IMR-90 (cell line): ENCODE measurements around the gene NR1H2. TPM values are rescaled to one million over a fixed set of nuclear protein-coding genes. Genes with fewer than 3 reads are reported as not detected.

Source experiments
- ATAC-seq: fragments of 200-7000 bp; cut with Tn5 transposase; 2 replicates; pipeline ENCODE4 v1.9.1; 2020; ENCODE audit warnings: low read depth, mild to moderate bottlenecking, moderate library complexity
- BruUV-seq: library from RNA; stranded (reverse); fragments of 400-500 nt; replicated peaks from 2 replicates; lab custom pipeline; 2021; lab: Mats Ljungman, UMichigan
- CTCF ChIA-PET: fragments of 300-600 bp; formaldehyde crosslinking; extraction: SDS; loops from one replicate; lab custom pipeline; 2021; ENCODE audit warnings: antibody characterized with exemption; lab: Yijun Ruan, JAX
- POLR2A ChIA-PET: fragments of 300-600 bp; sonication (Branson Sonifier 250); formaldehyde crosslinking; loops from one replicate; lab custom pipeline; 2022; ENCODE audit warnings: antibody characterized with exemption; ENCODE audit not compliant: unreplicated experiment; lab: Charles Lee
- DNase-seq: peaks from one replicate; pipeline ENCODE4 v3.0.0; 2013
- H2AFZ ChIP-seq: replicated peaks from 2 replicates; pipeline ENCODE3; 2013; ENCODE audit warnings: low read length, mild to moderate bottlenecking; ENCODE audit not compliant: poor library complexity
- H2AK5ac ChIP-seq: 2 replicates; pipeline ENCODE4 v1.6.1; 2013; ENCODE audit warnings: low read depth, low read length, inconsistent platforms
- H2AK9ac ChIP-seq: replicated peaks from 2 replicates; pipeline ENCODE3; 2013; ENCODE audit warnings: mild to moderate bottlenecking, low read depth, low read length, moderate library complexity; ENCODE audit not compliant: poor library complexity
- H2BK120ac ChIP-seq: 2 replicates; pipeline ENCODE4 v1.6.1; 2013; ENCODE audit warnings: low read depth, low read length, inconsistent platforms
- H2BK15ac ChIP-seq: 3 replicates; pipeline ENCODE4 v1.6.1; 2013; ENCODE audit warnings: low read depth, low read length, inconsistent platforms
- H2BK20ac ChIP-seq: 2 replicates; pipeline ENCODE4 v1.6.1; 2013; ENCODE audit warnings: low read depth, mild to moderate bottlenecking, inconsistent platforms, low read length, moderate library complexity
- H2BK5ac ChIP-seq: 2 replicates; pipeline ENCODE4 v1.6.1; 2013; ENCODE audit warnings: mild to moderate bottlenecking, low read depth, low read length, inconsistent platforms; ENCODE audit not compliant: poor library complexity, severe bottlenecking
- H3K14ac ChIP-seq: replicated peaks from 2 replicates; pipeline ENCODE4 v1.6.1; 2013; ENCODE audit warnings: low read depth, low read length, inconsistent platforms
- H3K18ac ChIP-seq: 2 replicates; pipeline ENCODE4 v1.6.1; 2013; ENCODE audit warnings: low read depth, low read length, control low read depth
- H3K23ac ChIP-seq: 2 replicates; pipeline ENCODE4 v1.6.1; 2013; ENCODE audit warnings: low read depth, low read length, inconsistent platforms
- H3K27ac ChIP-seq: 2 replicates; pipeline ENCODE4 v1.5.1; 2013; ENCODE audit warnings: mild to moderate bottlenecking, control low read depth, low read length; ENCODE audit not compliant: insufficient read depth
- H3K27me3 ChIP-seq: 2 replicates; pipeline ENCODE4 v1.6.1; 2013; ENCODE audit warnings: low read length; ENCODE audit not compliant: control insufficient read depth, insufficient read depth
- H3K36me3 ChIP-seq: 2 replicates; pipeline ENCODE4 v1.6.1; 2013; ENCODE audit warnings: low read length, mixed read lengths; ENCODE audit not compliant: control insufficient read depth, insufficient read depth
- H3K4ac ChIP-seq: 2 replicates; pipeline ENCODE4 v1.6.1; 2013; ENCODE audit warnings: low read depth, low read length, inconsistent platforms
- H3K4me1 ChIP-seq: 2 replicates; pipeline ENCODE4 v1.6.1; 2013; ENCODE audit warnings: low read length, mixed read lengths; ENCODE audit not compliant: control insufficient read depth, insufficient read depth
- H3K4me2 ChIP-seq: 2 replicates; pipeline ENCODE4 v1.6.1; 2013; ENCODE audit warnings: low read depth, mild to moderate bottlenecking, control low read depth, low read length, moderate library complexity
- H3K4me3 ChIP-seq: 2 replicates; pipeline ENCODE4 v1.5.1; 2013; ENCODE audit warnings: low read depth, mild to moderate bottlenecking, control low read depth, low read length, moderate library complexity; ENCODE audit not compliant: insufficient read depth
- H3K56ac ChIP-seq: 2 replicates; pipeline ENCODE4 v1.6.1; 2013; ENCODE audit warnings: low read length, inconsistent platforms; ENCODE audit not compliant: insufficient read depth; ENCODE audit errors: extremely low read depth
- H3K79me1 ChIP-seq, 2 experiments: 2 replicates each; pipeline ENCODE4 v1.6.1; 2013; ENCODE audit warnings: low read length in 2 of 2, inconsistent platforms in 1 of 2, low read depth in 1 of 2
- H3K9ac ChIP-seq: 2 replicates; pipeline ENCODE4 v1.6.1; 2013; ENCODE audit warnings: low read depth, low read length, control low read depth
- H3K9me1 ChIP-seq: 2 replicates; pipeline ENCODE4 v1.6.1; 2013; ENCODE audit warnings: low read length, inconsistent platforms; ENCODE audit not compliant: insufficient read depth
- H3K9me3 ChIP-seq: 2 replicates; pipeline ENCODE4 v1.6.1; 2013; ENCODE audit warnings: low read length; ENCODE audit not compliant: control insufficient read depth, insufficient read depth
- H4K20me1 ChIP-seq: 2 replicates; pipeline ENCODE4 v1.6.1; 2013; ENCODE audit warnings: low read length, inconsistent platforms; ENCODE audit not compliant: insufficient read depth
- H4K5ac ChIP-seq: 2 replicates; pipeline ENCODE4 v1.6.1; 2013; ENCODE audit warnings: mild to moderate bottlenecking, low read depth, low read length, control low read depth
- H4K8ac ChIP-seq, 2 experiments: 2 replicates each; pipeline ENCODE4 v1.6.1; 2013; ENCODE audit warnings: low read depth in 2 of 2, low read length in 2 of 2, control low read depth in 1 of 2, inconsistent platforms in 1 of 2
- H4K91ac ChIP-seq: 2 replicates; pipeline ENCODE4 v1.6.1; 2013; ENCODE audit warnings: low read depth, low read length, inconsistent platforms; ENCODE audit not compliant: insufficient read depth
- BHLHE40 ChIP-seq: fragments of 150-350 bp; IDR thresholded peaks from 2 replicates; pipeline ENCODE4 v1.6.1; 2016; ENCODE audit warnings: mild to moderate bottlenecking, low read depth, low read length
- CEBPB ChIP-seq: IDR thresholded peaks from 2 replicates; pipeline ENCODE4 v1.6.1; 2012; ENCODE audit warnings: low read depth, low read length, improper control_type of control experiment
- CHD1 ChIP-seq: IDR thresholded peaks from 2 replicates; pipeline ENCODE4 v1.6.1; 2012; ENCODE audit warnings: low read depth, low read length, improper control_type of control experiment
- CTCF ChIP-seq: conservative IDR thresholded peaks from 2 replicates; pipeline ENCODE4 v1.5.1; 2012; ENCODE audit warnings: mild to moderate bottlenecking, low read depth, low read length, improper control_type of control experiment
- ELK1 ChIP-seq: fragments of 150-350 bp; IDR thresholded peaks from 2 replicates; pipeline ENCODE4 v1.6.1; 2016; ENCODE audit warnings: low read depth, mild to moderate bottlenecking, low read length, moderate library complexity, borderline replicate concordance
- FOS ChIP-seq: fragments of 150-350 bp; IDR thresholded peaks from 2 replicates; pipeline ENCODE4 v1.6.1; 2016; ENCODE audit warnings: low read depth, low read length
- MAFK ChIP-seq: IDR thresholded peaks from 2 replicates; pipeline ENCODE4 v1.6.1; 2012; ENCODE audit warnings: low read depth, low read length, improper control_type of control experiment
- MAZ ChIP-seq: IDR thresholded peaks from 2 replicates; pipeline ENCODE4 v1.6.1; 2012; ENCODE audit warnings: low read depth, mild to moderate bottlenecking, low read length, improper control_type of control experiment, moderate library complexity, borderline replicate concordance
- MXI1 ChIP-seq: IDR thresholded peaks from 2 replicates; pipeline ENCODE4 v1.6.1; 2012; ENCODE audit warnings: low read depth, mild to moderate bottlenecking, low read length, moderate library complexity, borderline replicate concordance
- NFE2L2 ChIP-seq: fragments of 150-350 bp; IDR thresholded peaks from 2 replicates; pipeline ENCODE4 v1.6.1; 2016; ENCODE audit warnings: low read depth, mild to moderate bottlenecking, low read length
- POLR2A ChIP-seq: IDR thresholded peaks from 2 replicates; pipeline ENCODE4 v1.6.1; 2012; ENCODE audit warnings: mild to moderate bottlenecking, low read depth, low read length
- RAD21 ChIP-seq: IDR thresholded peaks from 2 replicates; pipeline ENCODE4 v1.6.1; 2012; ENCODE audit warnings: low read length, improper control_type of control experiment
- RCOR1 ChIP-seq: IDR thresholded peaks from 2 replicates; pipeline ENCODE4 v1.6.1; 2012; ENCODE audit warnings: mild to moderate bottlenecking, low read length, improper control_type of control experiment; ENCODE audit not compliant: insufficient replicate concordance
- RFX5 ChIP-seq: IDR thresholded peaks from 2 replicates; pipeline ENCODE4 v1.8.0; 2012; ENCODE audit warnings: low read depth, mild to moderate bottlenecking, low read length, moderate library complexity
- SMC3 ChIP-seq: fragments of 150-350 bp; IDR thresholded peaks from 2 replicates; pipeline ENCODE4 v1.6.1; 2016; ENCODE audit warnings: low read depth, mild to moderate bottlenecking, antibody characterized with exemption, low read length, moderate library complexity
- USF2 ChIP-seq: fragments of 150-350 bp; IDR thresholded peaks from 2 replicates; pipeline ENCODE4 v1.6.1; 2017; ENCODE audit warnings: mild to moderate bottlenecking, antibody characterized with exemption, low read length, low read depth
- WGBS, 2 experiments: methylation state at CpG; one replicate each; pipeline versions ENCODE4 v1.1.5 to v1.1.7; 2013; ENCODE audit warnings: missing lambda C conversion rate in 2 of 2; ENCODE audit not compliant: insufficient read length in 1 of 2; ENCODE audit errors: extremely low coverage in 2 of 2; 5-methylcytosine and 5-hydroxymethylcytosine counted together
- dilution Hi-C: fragments of 300-500 bp; cut with HindIII; formaldehyde crosslinking; loops from one replicate; pipeline ENCODE4 v1.14.3; 2018; ENCODE audit warnings: low sequenced_read_pairs; ENCODE audit not compliant: unreplicated experiment
- in situ Hi-C: fragments of 300-500 bp; cut with MboI; formaldehyde crosslinking; loops from 3 replicates; pipeline ENCODE4 v1.14.3; 2019; ENCODE audit warnings: low sequenced_read_pairs, inconsistent platforms, mixed read lengths
- intact Hi-C: fragments of 100-400 bp; cut with micrococcal nuclease; formaldehyde crosslinking; loops from 2 replicates; pipeline ENCODE4 v1.10.0; 2022
- polyA plus RNA-seq, 3 experiments: library from polyadenylated mRNA; depleted of rRNA; stranded (reverse); fragments of >200 nt; gene quantifications; 2 replicates each; pipeline ENCODE4 v1.2.3, GENCODE V29; 2012; ENCODE audit warnings: low replicate concordance in 1 of 3
- total RNA-seq: library from RNA; depleted of rRNA; stranded (reverse); fragments of >200 nt; gene quantifications from 2 replicates; pipeline ENCODE4 v1.2.3, GENCODE V29; 2012

The NR1H2 gene
- total and polyA plus RNA-seq, 2 of the 4 experiments (the other 2 are of a cell fraction): 37.8 to 48.4 TPM

GRCh38 chr19:50420127-50420526 is 43.9 kb downstream of the NR1H2 start:
- H4K8ac ChIP-seq: no peak overlapping the region
- no peaks in the 10 kb centered on the region for H3K79me1 ChIP-seq
- no peak overlapping the region for H2BK15ac ChIP-seq
- H3K56ac ChIP-seq: no peak overlapping the region
- H3K23ac ChIP-seq: no peak overlapping the region
- CTCF ChIA-PET: no interaction called here
- no CpG with 5 or more reads among the region's 3 CpGs for WGBS, 2 experiments
- no peak overlapping the region for H3K4me2 ChIP-seq
- no peak for DNase-seq
- no peaks in the 10 kb centered on the region for H3K9me1 ChIP-seq
- no peaks in the 10 kb centered on the region for H3K4me1 ChIP-seq
- no peak overlapping the region for H2AK9ac ChIP-seq
- H4K20me1 ChIP-seq: no peaks in the 10 kb centered on the region
- H3K27ac ChIP-seq: no peak overlapping the region
- no peak overlapping the region for H2AK5ac ChIP-seq
- H3K27me3 ChIP-seq: peaks cover 21% of the 10 kb centered on the region
- POLR2A ChIA-PET: no interaction called here
- H2BK5ac ChIP-seq: no peak overlapping the region
- no peak overlapping the region for H2BK20ac ChIP-seq
- H3K4ac ChIP-seq: no peak overlapping the region
- no peaks in the 10 kb centered on the region for H3K36me3 ChIP-seq
- H3K4me3 ChIP-seq: no peak overlapping the region
- intact Hi-C loops: no loop called here
- ATAC-seq: no peak
- TF ChIP-seq CEBPB (no peak), SMC3 (no peak), USF2 (no peak), NFE2L2 (no peak), MXI1 (no peak), MAZ (no peak), BHLHE40 (no peak), CTCF (no peak), RAD21 (no peak), POLR2A (no peak), RFX5 (no peak), RCOR1 (no peak), ELK1 (no peak), FOS (no peak), CHD1 (no peak), MAFK (no peak)
- BruUV-seq: no TSS peak
- dilution Hi-C loops: no loop called here
- H3K14ac ChIP-seq: no peak overlapping the region
- H3K9me3 ChIP-seq: no peaks in the 10 kb centered on the region
- H3K9ac ChIP-seq: no peak overlapping the region
- no peak overlapping the region for H2AFZ ChIP-seq
- no peak overlapping the region for H4K91ac ChIP-seq
- in situ Hi-C loops: no loop called here
- H2BK120ac ChIP-seq: no peak overlapping the region
- H4K5ac ChIP-seq: no peak overlapping the region
- no peak overlapping the region for H3K18ac ChIP-seq
